Measurements from ENCODE around the gene TJP3.
"Not testable (repeated sequence)": the region's sequence is repeated elsewhere in the genome, so short reads cannot be mapped to it uniquely, and the experiment has no call there.

Gene TJP3

GRCh38 chr19:3661284-3662238 is 46.6 kb upstream of the TJP3 start:
- no peak overlapping the region for H3K27ac ChIP-seq (ENCODE audit: poor library complexity, severe bottlenecking)
- H3K4me1 ChIP-seq (ENCODE audit: insufficient read depth, poor library complexity, severe bottlenecking) = no peaks in the 10 kb centered on the region
- ATAC-seq (ENCODE audit: low read depth) = no peak
- H3K36me3 ChIP-seq (ENCODE audit: low read depth) = peaks cover 6% of the 10 kb centered on the region; the same call in 1 of the 2 replicates
- DNase-seq (ENCODE audit: low spot score) = no peak
- no peaks in the 10 kb centered on the region for H3K27me3 ChIP-seq (ENCODE audit: insufficient read depth, poor library complexity, severe bottlenecking)
- no peaks in the 10 kb centered on the region for H3K9me3 ChIP-seq (ENCODE audit: severe bottlenecking)
- H3K4me3 ChIP-seq (ENCODE audit: severe bottlenecking) = no peak overlapping the region
- TF ChIP-seq CTCF (IDR thresholded peaks at IDR 0.05; ENCODE audit: poor library complexity, severe bottlenecking) = no peak

- Histone ChIP-seq H3K4me3 (ENCODE audit: severe bottlenecking) (no peak overlapping the region), H3K36me3 (ENCODE audit: low read depth) (no peaks in the 10 kb centered on the region; the same call in 1 of the 2 replicates), H3K9me3 (ENCODE audit: severe bottlenecking) (no peaks in the 10 kb centered on the region), H3K27me3 (ENCODE audit: insufficient read depth, poor library complexity, severe bottlenecking) (no peaks in the 10 kb centered on the region), H3K4me1 (ENCODE audit: insufficient read depth, poor library complexity, severe bottlenecking) (no peaks in the 10 kb centered on the region), H3K27ac (ENCODE audit: poor library complexity, severe bottlenecking) (no peak overlapping the region)
- DNase-seq (ENCODE audit: low spot score) (no peak), ATAC-seq (ENCODE audit: low read depth) (no peak)
- TF ChIP-seq CTCF (IDR thresholded peaks at IDR 0.05; ENCODE audit: poor library complexity, severe bottlenecking) = no peak
These were observed 44.3 kb upstream of the TJP3 start for GRCh38 chr19:3663838-3664237.

GRCh38 chr19:3664879-3665642 is 43.1 kb upstream of the TJP3 start:
- Histone ChIP-seq H3K9me3 (ENCODE audit: severe bottlenecking) (no peaks in the 10 kb centered on the region), H3K27ac (ENCODE audit: poor library complexity, severe bottlenecking) (no peak overlapping the region), H3K36me3 (ENCODE audit: low read depth) (no peaks in the 10 kb centered on the region; the same call in 1 of the 2 replicates), H3K4me1 (ENCODE audit: insufficient read depth, poor library complexity, severe bottlenecking) (no peaks in the 10 kb centered on the region), H3K4me3 (ENCODE audit: severe bottlenecking) (no peak overlapping the region), H3K27me3 (ENCODE audit: insufficient read depth, poor library complexity, severe bottlenecking) (no peaks in the 10 kb centered on the region)
- DNase-seq (ENCODE audit: low spot score) = no peak
- no peak for TF ChIP-seq CTCF (IDR thresholded peaks at IDR 0.05; ENCODE audit: poor library complexity, severe bottlenecking)
- ATAC-seq (ENCODE audit: low read depth) = no peak

- H3K27ac ChIP-seq (ENCODE audit: poor library complexity, severe bottlenecking) = no peak overlapping the region
- DNase-seq (ENCODE audit: low spot score) (no peak), ATAC-seq (ENCODE audit: low read depth) (peak; percentile 55)
- H3K27me3 ChIP-seq (ENCODE audit: insufficient read depth, poor library complexity, severe bottlenecking) = no peaks in the 10 kb centered on the region
- peak; percentile 83 for TF ChIP-seq CTCF (IDR thresholded peaks at IDR 0.05; ENCODE audit: poor library complexity, severe bottlenecking)
- H3K9me3 ChIP-seq (ENCODE audit: severe bottlenecking) = no peaks in the 10 kb centered on the region
- no peak overlapping the region for H3K4me3 ChIP-seq (ENCODE audit: severe bottlenecking)
- H3K36me3 ChIP-seq (ENCODE audit: low read depth) = no peaks in the 10 kb centered on the region; the same call in 1 of the 2 replicates
- no peaks in the 10 kb centered on the region for H3K4me1 ChIP-seq (ENCODE audit: insufficient read depth, poor library complexity, severe bottlenecking)
These were observed 42.3 kb upstream of the TJP3 start for GRCh38 chr19:3665681-3666544.

- H3K9me3 ChIP-seq (ENCODE audit: severe bottlenecking); H3K4me1 ChIP-seq (ENCODE audit: insufficient read depth, poor library complexity, severe bottlenecking); H3K27ac ChIP-seq (ENCODE audit: poor library complexity, severe bottlenecking); H3K36me3 ChIP-seq (ENCODE audit: low read depth); H3K27me3 ChIP-seq (ENCODE audit: insufficient read depth, poor library complexity, severe bottlenecking); H3K4me3 ChIP-seq (ENCODE audit: severe bottlenecking); ATAC-seq (ENCODE audit: low read depth); DNase-seq (ENCODE audit: low spot score): not testable (repeated sequence)
These were observed 41.7 kb upstream of the TJP3 start for GRCh38 chr19:3666545-3666856.
